ENCODE measurements around the gene PKN1. TPM values are rescaled to one million over a fixed set of nuclear protein-coding genes. Genes with fewer than 3 reads are reported as not detected.

PKN1 gene
- total and polyA plus RNA-seq, 2 of the 13 experiments (the other 11 are each of a cell fraction or from before 2014, with no cell fraction given), result 45.7 to 54.5 TPM

DNA sequence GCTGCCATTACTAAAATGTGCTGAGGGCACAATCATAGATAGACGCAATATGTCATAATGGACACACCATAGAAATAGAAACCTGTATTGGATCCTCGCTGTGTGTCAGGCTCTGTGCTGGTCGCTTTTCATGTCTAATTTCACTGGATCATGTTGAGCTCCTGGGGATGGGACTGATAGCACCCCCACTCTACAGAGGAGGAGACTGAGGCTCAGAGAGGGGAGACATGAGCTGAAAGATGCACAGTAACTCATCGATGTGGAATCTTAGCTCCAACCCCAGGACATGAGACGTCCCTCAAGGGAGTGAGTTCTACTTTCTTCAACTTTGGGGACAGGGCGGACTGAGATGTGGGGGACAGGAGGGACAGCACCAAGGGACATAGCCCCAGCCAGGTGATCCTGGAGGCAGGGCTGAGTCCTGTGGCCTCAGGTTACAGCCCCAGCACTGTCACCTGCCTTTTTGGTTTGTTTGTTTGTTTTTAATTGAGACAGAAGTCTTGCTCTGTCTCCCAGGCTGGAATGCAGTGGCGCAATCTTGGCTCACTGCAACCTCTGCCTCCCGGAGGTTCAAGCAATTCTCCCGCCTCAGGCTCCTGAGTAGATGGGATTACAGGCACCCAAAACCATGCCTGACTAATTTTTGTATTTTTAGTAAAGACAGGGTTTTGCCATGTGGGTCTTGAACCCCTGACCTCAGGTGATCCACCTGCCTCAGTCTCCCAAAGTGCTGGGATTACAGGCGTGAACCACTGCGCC lies 69.4 kb downstream of the PKN1 start (continued):
- no peak for TF ChIP-seq ZNF737 (CRISPR knock-in tag; IDR thresholded peaks at IDR 0.05; ENCODE audit: borderline replicate concordance)
- no peak for TF ChIP-seq ZNF256 (CRISPR knock-in tag; conservative IDR thresholded peaks at IDR 0.05)
- TF ChIP-seq ZNF17 (CRISPR knock-in tag; IDR thresholded peaks at IDR 0.05), result no peak
- TF ChIP-seq XBP1 (CRISPR knock-in tag; IDR thresholded peaks at IDR 0.05), result no peak
- no peak for TF ChIP-seq NONO (IDR thresholded peaks at IDR 0.05)
- TF ChIP-seq NONO (CRISPR knock-in tag; conservative IDR thresholded peaks at IDR 0.05), result no peak
- no peak for TF ChIP-seq FOXA1 (IDR thresholded peaks at IDR 0.05)
- 0 out of 2 replicates have a peak, but pooled peaks have one; percentile 34 for TF ChIP-seq FOXA1 (CRISPR knock-in tag; IDR thresholded peaks at IDR 0.05)

DNA sequence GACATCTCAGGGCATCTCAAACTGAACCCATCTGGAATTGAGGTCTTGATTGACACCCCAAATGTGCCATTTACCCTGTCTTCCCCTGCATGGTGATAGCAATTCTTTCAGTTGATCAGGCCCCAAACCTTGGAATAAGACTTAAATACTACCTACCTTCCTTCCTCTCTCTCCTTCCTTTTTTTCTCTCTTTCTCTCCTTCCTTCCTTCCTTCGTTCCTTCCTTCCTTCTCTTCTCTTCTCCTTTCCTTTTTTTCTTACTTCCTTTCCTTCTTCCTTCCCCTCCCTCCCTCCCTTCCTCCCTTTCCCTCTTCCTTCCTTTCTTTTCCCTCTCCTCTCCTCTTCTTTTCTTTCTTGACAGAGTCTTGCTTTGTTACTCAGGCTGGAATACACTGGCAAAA lies 70.2 kb downstream of the PKN1 start:
- POLR2A ChIA-PET, result interaction anchor here (1.3 to 1.7 kb wide), 3 partner anchors 10 to 51 kb away, joined by 3 to 11 read pairs (median 8); partner anchors contain the start of gene DNAJB1
- intact Hi-C loops (cut with micrococcal nuclease; ENCODE audit: unreplicated experiment), result no loop called here
- no peak for FAIRE-seq
- no peak for ATAC-seq
- Histone ChIP-seq H3K79me2 (ENCODE audit: insufficient read depth, low read length) (no peaks in the 10 kb centered on the region), H3K4me3 (replicated peaks in 1 of 3; ENCODE audit: insufficient read depth in 1 of 3, low read depth in 2 of 3, low read length in 3 of 3) (no peak overlapping the region), H4K20me1 (ENCODE audit: insufficient read depth, low read length) (no peaks in the 10 kb centered on the region), H3K27me3 (ENCODE audit: control insufficient read depth in 1 of 2, insufficient read depth in 2 of 2, low read length in 2 of 2) (no peaks in the 10 kb centered on the region), H3K27ac (ENCODE audit: extremely low read length, insufficient read depth, low read length) (no peak overlapping the region), H3K9ac (ENCODE audit: insufficient read depth, low read depth, low read length) (no peak overlapping the region), H3K36me3 (replicated peaks in 1 of 2; ENCODE audit: control insufficient read depth in 1 of 2, insufficient read depth in 2 of 2, low read length in 2 of 2) (no peaks in the 10 kb centered on the region), H3K9me3 (ENCODE audit: low read length) (no peaks in the 10 kb centered on the region), H3K4me2 (ENCODE audit: low read depth, low read length) (0 out of 2 replicates have a peak overlapping the region, but pooled peaks have one; percentile 16), H2AFZ (ENCODE audit: low read length) (no peak overlapping the region), H3K4me1 (ENCODE audit: insufficient read depth, low read length) (peaks cover 66% of the 10 kb centered on the region)
- DNase-seq (ENCODE audit: low spot score), result no peak
- 35% methylated on average over 1 of the region's 1 CpG for WGBS (ENCODE audit: low lambda C conversion rate)
- TF ChIP-seq KDM4B (CRISPR knock-in tag; IDR thresholded peaks at IDR 0.05) (no peak), KLF12 (CRISPR knock-in tag; IDR thresholded peaks at IDR 0.05; ENCODE audit: borderline replicate concordance) (no peak), HNRNPL (IDR thresholded peaks at IDR 0.05; ENCODE audit: low read depth, low read length) (no peak), TCF7L2 (IDR thresholded peaks at IDR 0.05; ENCODE audit: low read depth, low read length) (no peak), E2F2 (CRISPR knock-in tag; IDR thresholded peaks at IDR 0.05; ENCODE audit: borderline replicate concordance) (no peak), ZNF496 (CRISPR knock-in tag; IDR thresholded peaks at IDR 0.05; ENCODE audit: insufficient replicate concordance) (no peak), ZNF207 (IDR thresholded peaks at IDR 0.05; ENCODE audit: borderline replicate concordance) (no peak)
- BruUV-seq (replicated peaks), result no TSS peak
- in situ Hi-C loops (cut with HindIII; ENCODE audit: extremely low pct_ligation_motif_present, low pct_unique_long_range_greater_than_20kb), result loop anchor here (5.0 kb wide), 1 partner anchor 44 kb away; no protein-coding TSS in a partner anchor
- CTCF ChIA-PET (ENCODE audit: low intra/inter-chr PET ratio, low total read pairs), result no interaction called here

All from HepG2 (cell line).